HG02943 (cell line): ENCODE measurements around the gene ACTN2.
"Not testable (repeated sequence)": the region's sequence is repeated elsewhere in the genome, so short reads cannot be mapped to it uniquely, and the experiment has no call there.

Source experiments
- ATAC-seq: cut with Tn5 transposase; IDR thresholded peaks from one replicate; pipeline ENCODE4 v1.9.1; 2021; ENCODE audit warnings: mild to moderate bottlenecking, low read depth, moderate library complexity; ENCODE audit not compliant: unreplicated experiment

ACTN2 gene

DNA sequence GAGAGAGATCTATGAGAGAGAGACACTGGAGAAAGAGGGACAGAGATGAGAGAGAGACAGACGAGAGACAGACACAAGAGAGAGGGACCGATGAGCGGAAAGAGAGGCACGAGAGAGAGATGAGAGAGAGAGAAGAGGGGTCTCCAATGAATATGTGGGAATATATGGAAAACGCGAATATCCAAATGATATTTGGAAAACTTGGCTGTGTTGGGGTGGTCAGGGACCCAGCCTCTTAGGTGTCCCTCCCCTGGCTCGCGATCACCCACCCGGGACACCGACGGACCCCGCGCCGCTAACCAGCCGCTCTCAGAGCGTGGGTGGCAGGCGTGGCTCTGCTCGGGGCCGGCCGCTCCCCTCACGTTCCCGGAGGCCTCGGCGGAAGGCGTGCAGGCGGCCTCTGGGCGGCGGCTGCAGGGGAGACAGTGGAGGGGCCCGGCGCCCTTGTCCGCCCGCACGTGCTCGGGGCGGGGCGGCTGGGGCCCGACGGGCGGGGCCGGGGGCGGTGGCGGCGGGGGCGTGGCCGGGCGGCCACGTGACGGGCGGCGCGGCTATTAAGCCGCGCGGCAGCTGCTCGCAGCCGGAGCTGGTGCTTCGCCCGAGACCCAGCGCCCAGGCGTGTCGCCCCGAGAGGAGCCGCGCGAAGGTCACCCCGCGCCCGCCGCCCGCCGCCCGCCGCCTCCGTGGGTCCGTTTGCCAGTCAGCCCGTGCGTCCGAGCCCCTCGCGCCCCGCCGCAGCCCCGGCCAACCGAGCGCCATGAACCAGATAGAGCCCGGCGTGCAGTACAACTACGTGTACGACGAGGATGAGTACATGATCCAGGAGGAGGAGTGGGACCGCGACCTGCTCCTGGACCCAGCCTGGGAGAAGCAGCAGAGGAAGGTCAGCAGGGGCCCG, at the start of gene ACTN2:
TSS of gene ACTN2 (plus strand) at position 583 of the 898 bp plus-strand sequence. CDS start at position 758, 175 bp downstream.
- ATAC-seq: peak; percentile 74

DNA sequence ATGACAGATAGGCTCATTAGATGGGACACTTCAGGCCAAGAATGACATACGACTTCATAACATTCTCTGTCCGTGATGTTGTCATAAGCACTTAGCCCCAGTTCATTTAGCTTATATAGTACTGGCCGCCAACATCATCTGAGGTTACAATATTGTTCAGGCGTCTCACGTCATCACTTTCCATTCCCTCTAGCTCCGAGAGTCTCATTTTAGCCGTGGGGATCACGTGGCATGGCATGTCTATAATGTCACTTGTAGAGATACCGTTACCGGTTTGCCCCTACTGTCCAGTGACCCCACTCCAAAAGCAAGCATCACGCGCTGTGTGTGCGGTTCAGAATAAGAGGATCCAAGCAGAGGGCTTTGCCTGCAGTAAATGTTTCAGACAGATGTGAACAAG, 47.4 kb upstream of the ACTN2 start:
- ATAC-seq: no peak

DNA sequence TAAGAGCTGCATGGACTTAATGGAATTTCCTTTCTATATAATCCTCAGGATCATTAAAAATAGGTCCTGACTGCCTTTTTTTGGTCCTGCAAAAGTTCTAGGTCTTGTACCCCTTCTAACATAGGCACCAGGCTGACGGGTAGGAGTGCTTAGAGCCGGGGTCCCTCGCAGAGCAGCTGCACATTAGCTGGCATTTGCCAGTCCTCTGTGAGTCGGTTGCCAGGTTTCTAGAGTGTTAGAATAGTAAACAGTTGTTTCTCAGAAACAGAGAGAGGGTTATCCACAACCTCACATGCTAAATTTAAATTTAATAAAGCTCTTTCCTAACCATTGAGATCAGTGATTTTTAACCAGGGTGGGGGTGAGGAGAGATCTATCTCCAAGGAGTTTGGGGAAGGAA, 46.6 kb upstream of the ACTN2 start:
- no peak for ATAC-seq

DNA sequence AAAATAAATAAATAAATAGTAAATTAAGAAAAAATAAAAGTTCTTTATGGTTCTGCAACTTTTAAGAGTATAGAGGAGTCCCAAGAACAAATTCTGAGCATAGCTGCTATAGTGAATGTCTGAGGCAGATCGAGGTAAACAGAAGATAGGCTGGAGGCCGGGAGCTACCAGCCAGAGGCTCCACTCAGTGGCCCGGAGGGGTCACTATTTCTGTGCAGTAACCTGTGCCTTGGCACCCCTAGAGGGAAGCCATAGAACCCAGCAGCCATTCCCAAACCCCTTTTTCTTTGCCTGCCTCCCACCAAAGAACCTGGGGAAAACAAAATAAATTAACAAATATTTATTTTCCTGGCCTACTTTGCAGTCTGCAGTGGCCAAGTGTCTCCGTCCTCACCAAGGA, 43.5 kb upstream of the ACTN2 start:
- no peak for ATAC-seq

DNA sequence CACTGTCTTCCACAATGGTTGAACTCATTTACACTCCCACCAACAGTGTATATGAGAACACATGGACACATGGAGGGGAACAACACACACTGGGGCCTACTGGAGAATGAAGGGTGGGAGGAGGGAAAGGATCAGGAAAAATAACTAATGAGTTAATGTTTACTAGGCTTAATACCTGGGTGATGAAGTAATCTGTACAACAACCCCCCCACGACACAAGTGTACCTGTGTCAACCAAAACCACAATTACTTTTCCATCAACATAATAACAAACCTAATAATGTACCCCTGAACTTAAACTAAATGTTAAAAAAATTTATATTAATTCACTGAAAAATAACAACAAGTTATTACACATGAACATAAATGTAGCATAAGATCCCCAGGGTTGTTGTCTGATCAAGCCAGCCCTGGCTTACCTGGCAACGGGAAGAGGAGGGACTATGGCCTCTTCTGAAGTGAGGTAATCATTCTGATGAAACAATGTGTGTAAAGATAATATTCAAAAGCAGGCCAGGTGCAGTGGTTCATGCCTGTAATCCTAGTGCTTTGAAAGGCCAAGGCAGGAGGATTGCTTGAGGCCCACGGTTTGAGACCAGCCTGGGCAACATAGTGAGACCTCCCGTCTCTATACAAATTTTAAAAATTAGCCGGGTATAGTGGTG, 41.2 kb upstream of the ACTN2 start:
- no peak for ATAC-seq

DNA sequence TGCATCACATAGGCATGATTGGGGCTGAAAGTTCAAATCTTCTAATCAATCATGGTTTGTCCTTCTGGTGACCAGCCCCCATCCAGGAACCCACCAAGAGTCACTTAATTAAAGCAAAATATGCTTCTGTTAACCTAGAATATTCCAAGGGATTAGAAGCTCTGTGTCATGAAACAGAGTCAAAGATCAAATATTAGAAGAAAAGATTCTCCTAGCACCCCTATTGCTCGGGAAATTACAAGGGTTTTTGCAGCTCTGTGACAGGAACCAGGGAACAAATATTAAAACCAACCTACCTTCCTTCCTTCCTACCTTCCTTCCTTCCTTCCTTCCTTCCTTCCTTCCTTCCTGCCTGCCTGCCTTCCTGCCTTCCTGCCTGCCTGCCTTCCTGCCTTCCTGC, 31.8 kb upstream of the ACTN2 start:
- ATAC-seq: no peak

DNA sequence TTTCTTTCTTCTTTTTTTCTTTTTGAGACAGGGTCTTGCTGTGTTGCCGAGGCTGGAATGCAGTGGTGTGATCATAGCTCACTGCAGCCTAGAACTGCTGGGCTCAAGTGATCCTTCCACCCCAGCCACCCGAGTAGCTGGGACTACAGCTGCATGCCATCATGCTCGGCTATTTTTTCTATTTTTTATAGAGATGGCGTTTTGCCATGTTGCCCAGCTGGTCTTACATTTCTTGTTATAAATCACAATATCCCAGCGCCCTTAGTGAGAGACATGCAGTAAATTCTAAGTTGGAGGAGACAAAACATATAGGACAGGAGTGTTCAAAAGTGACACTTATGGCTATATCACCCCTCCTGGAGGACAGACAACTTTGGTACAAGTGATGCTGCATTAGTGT, 31.3 kb upstream of the ACTN2 start:
- no peak for ATAC-seq

DNA sequence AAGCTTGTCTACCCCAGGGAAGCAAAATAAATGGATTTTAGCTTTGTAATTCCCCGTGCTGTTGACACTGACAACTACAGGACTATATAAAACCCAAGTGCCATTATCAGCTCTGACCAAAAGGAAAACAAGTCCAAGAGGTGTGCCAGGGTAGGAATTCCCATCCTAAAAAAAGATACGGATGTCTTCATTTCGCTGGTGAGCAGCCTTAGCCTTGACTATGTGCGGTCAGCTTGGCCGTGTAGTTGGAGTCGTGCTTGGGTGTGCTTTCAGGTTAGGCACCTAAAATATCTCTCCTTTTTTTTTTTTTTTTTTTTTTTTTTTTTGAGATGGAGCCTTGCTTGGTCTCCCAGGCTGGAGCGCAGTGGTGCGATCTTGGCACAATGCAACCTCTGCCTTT, 28.9 kb upstream of the ACTN2 start:
- ATAC-seq: no peak

DNA sequence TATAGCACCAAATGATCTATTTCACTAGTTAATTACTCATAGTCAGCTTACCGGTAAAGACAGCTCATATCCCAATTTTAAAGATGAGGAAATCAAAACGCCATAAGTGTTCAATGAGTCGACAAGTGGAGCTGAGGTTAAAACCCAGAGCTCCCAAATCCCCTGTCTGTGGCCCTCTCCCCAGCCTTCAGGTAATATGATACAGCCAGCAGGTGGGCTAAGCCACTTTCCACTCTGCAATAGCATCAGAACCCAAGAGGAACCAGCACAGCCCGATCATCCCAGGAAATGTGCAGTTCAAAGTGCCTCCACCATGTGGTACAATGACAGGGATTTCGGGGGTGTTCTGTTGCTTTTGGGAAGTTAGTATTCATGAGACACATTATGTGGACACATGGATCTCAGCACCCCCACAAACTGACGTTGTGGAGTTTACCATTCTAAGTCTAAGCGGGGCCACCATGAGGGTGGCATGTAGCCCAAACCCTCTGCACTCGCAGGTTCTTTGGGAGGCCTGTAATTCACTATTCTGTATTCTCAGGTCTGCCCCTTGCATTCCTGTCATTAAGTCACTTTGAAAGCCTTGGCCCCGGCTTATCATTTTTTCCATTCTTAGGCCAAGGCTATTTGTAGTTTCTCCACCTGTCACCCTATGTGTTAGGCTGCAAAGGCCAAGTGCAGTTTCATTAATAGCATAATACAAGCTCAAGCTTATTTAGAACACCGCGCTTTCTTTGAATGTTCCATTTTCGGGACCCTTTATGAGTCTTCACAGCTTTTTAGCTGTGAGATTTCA, 26.3 kb upstream of the ACTN2 start:
- no peak for ATAC-seq

DNA sequence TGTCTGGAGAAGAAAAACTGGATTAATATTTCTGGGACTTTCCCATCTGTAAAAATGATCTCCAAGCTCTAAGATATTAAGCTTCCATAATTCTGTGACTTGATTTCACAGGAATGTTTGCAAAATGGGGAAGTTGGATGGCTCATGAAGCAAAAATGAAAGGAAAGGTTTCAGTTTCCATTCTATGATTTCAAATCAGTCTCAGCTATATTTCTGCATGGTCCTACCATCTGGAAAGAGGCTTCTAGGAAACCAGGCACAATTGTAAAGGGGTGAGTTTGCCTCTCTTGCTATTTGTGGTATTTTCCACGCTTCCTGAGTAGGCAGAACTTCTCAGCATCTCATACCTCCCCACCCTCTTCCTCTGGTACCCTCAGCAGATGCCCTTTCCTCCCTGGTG, 22.4 kb upstream of the ACTN2 start:
- ATAC-seq: no peak

DNA sequence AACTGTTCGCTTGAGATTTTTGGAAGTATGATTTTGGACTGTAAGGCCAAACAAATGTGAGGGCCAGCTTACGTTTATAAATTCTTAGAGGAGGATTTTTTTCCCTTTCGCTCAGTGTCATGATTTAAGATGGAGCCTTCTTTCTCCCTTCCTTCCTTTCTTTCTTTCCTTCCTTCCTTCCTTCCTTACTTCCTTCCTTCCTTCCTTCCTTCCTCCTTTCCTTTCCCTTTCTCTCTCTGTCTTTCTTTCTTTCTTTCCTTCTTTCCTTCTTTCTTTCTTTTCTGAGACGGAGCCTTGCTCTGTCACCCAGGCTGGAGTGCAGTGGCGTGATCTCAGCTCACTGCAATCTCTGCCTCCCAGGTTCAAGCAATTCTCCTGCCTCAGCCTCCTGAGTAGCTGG, 17.4 kb upstream of the ACTN2 start:
- not testable (repeated sequence) for ATAC-seq

DNA sequence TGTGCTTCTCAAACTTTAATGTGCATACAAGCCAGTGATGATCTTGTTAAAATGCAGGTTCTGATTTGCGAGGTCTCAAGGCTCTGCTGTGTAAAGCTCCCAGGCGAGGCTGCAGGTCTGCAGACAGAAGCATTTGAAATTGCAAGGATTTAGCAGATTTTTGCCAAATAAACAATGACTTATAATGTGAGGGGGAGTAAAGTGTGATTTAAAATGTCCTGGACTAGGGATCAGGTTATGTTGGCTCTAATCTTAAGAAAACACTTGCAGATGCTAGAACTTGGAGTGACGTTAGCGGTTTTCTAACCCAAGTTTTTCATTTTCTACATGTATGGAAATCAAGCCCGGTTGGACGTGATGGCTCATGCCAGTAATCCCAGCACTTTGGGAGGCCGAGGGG, 16.2 kb upstream of the ACTN2 start:
- ATAC-seq: no peak

DNA sequence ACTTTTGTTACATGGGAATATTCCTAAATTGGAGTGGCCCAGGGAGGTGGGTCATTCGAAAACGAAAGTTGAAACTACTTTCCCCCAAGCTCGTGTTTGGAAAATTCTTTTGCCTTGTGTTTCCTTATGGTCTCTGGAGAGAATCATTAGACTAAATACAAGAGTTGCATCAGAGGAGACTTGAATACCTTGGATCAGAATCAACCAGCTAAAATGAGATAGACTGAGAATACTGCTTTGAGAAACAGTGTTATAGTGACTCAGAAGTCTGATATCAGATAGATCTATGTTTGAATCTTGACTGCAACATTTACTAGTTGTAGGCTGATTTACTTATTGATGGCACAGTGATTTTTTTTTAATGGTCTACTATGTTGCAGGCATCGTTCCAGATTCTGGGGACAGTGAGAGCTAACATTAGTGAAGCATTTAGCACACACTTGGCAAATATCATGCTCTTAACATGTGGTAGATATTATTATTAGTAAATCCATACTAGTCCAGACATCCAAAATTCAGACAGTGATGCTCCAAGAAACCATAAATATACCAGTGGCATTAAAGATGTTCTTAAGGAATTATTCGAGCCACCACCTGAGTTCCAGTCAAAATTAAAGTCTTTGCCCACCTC, 12.9 kb upstream of the ACTN2 start:
- no peak for ATAC-seq

DNA sequence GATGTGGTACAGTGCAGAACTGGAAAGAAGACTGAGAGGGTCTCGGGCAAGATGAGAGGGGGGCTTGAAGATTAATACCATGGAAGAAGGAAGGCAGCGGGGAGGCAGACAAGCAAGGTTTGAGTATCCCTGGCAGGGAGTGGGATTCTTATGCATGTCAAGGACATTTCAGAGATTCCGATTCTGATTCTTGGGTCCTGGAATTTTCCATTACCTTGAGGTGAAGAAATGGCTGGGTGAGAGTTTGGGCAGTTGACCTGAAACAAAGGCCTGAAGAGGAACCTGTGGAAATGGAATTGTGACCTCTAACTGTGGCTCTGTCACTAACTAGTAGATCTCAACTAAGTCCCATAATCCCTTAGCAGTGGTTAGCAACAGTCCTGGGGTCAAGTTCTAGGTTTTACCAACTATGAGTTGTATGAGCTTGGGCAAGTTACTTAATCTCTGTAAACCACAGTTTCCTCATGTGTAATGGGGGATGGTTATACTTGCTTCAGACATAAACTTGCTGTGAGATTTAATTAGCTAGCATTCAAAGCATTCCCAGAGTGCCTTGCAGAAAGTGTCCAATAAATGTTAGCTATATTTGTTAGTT, 8.6 kb upstream of the ACTN2 start:
- ATAC-seq: no peak

DNA sequence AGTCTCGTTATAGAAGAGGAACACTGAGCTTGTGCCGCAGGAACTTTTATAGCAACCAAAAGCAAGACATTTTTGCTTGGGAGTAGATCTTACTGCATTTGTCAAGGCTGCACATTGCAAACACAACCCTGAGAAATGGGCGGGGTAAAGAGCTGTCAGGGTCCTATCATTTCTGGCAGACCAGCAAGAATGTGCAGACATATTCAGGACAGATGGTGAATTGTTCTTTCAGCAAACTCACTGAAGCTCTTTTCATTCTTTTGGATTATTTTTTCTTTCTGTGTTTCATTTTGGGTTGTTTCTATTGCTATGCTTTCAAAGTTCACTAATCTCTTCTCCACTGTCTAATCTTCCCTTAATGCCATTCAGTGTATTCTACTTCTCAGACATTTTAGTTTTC, 5.1 kb upstream of the ACTN2 start:
- no peak for ATAC-seq

DNA sequence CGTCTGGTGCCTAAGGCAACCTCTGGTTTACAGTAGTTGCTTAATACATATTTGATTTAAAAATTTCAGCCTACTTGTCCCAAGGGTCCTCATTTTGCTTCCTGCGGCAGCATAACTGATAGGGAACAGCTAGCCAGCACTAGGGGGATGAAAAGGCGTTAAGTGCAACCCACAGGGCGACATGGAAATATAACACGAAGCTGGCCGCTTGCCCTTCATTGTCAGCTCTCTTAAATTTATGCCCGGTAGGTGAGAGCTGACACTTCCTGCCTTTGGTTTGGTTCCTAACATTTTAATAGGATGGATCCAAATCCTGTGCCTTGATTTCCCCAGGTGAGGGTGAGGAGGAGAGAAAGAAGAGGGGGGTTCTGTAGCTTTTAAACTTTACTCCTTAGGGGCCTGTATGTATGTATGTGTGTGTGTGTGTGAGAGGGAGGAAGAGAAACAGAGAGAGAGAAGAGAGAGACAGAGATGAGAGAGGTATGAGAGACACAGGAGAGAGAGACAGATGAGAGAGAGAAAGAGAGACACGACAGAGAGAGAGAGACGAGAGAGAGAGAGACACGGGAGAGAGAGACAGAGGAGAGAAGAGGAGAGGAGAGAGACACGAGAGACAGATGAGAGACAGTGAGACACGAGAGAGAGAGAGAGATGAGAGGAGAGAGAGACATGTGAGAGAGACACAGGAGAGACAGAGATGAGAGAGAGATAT, 938 bp upstream of the ACTN2 start:
- ATAC-seq: no peak

DNA sequence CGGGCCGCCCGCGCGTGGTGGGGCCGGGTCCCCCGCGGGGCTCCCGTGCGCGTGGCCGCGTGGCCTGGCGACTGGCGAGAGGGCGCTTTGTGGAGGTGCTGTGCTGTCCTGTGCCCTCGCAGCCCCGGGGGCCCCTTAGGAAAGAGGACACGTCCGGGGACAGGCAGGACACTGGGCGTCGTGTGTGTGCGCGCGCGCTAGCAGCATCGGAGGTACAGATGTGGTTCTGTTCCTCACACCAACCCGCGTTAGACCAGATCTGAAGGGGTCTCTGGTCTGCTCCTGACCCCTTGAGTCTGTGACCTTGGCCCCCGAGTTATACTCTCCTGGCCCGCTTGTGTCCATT, 489 bp downstream of the ACTN2 start:
- ATAC-seq: no peak

DNA sequence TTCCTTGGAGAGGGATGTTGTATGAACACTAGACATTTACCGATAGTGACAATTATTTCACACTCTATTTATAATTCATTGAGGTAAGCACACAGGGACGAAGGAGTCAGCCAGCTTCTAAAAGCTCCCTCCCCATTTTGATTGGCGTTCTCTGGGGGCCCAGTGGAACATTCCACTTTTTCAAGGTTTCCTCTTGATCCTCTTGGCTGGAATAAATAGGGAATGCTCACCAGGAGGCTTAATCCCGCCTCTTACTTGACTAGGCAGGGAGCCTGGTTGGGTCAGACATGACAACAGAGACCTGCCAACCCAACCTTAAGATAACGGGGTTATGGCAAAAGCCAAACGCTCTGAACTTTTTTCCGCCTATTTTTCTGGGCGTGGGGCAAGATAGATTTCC, 974 bp downstream of the ACTN2 start:
- ATAC-seq: no peak

DNA sequence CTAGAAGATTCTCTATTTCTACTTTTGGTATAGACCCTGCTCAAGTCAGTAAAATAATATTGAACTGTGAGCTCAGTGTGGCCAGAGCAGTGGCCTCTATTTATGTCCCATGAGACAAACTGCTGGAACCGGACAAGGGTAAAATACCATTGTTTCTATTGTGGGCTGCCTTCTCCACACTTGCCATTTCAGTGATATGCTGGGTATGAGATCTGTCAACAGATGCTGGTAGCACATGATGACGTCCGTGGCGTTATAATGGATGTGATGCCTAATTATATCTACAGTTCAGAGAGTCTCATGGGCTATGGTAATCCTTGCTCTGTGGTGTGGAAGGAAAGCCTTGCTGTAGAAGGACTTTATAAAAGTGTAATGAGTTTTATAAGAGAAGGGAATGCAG, 2.4 kb downstream of the ACTN2 start:
- no peak for ATAC-seq
